Stimulated activated CD4-positive, alpha-beta T cell treated with anti-CD3 and anti-CD28 coated beads, TNF-alpha, amount 100 ng/mL, for 1 hour (primary cell): Measurements from ENCODE around the gene TDP1.

ENCODE experiments used
- DNase-seq, 3 donors: peaks; one replicate each; pipeline ENCODE4 v3.0.0-alpha.2; 2020; ENCODE audit warnings: low read depth in 3 of 3, low spot score in 1 of 3

Gene TDP1

GRCh38 chr14:89941830-89942377 is 13.8 kb upstream of the TDP1 start:
- no peak for DNase-seq

GRCh38 chr14:89947344-89947743 is 8.4 kb upstream of the TDP1 start:
- no peak for DNase-seq

- DNase-seq, result no peak
These were observed 3.2 kb upstream of the TDP1 start for GRCh38 chr14:89952576-89952975.

DNA sequence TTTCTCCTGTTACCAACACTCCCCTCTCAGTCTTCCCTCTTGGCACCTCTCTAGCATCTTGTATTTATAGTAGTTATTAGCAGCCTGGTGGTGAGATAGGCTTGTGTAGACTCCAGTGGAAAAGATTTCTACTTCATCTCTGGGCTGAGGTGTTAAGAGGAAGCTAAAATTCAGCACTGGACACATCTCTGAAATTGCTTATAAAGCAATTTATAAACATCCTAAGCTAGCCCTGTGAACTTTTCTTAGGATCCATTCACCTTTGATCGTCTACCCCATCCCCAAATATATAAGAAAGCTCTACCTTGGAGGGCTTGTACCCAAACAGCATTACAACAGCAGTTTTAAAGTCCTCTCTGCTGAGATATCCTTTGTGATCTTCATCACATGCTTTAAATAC is 2.1 kb upstream of the TDP1 start:
- no peak for DNase-seq

- DNase-seq, result peak; percentile 76 to 90 (median 88)
These were observed 1.4 kb upstream of the TDP1 start, which contains the start of gene EFCAB11 for GRCh38 chr14:89954070-89955021. Gene EFCAB11, minus strand, starts transcription at chr14:89954730. Its CDS starts 70 bp downstream, at chr14:89954660.

- DNase-seq, result no peak
These were observed 544 bp upstream of the TDP1 start for GRCh38 chr14:89955022-89955744.

- DNase-seq, result no peak
These were observed 908 bp downstream of the TDP1 start for GRCh38 chr14:89956661-89957009.

GRCh38 chr14:89957376-89957775 is 1.6 kb downstream of the TDP1 start:
- DNase-seq, result no peak

DNA sequence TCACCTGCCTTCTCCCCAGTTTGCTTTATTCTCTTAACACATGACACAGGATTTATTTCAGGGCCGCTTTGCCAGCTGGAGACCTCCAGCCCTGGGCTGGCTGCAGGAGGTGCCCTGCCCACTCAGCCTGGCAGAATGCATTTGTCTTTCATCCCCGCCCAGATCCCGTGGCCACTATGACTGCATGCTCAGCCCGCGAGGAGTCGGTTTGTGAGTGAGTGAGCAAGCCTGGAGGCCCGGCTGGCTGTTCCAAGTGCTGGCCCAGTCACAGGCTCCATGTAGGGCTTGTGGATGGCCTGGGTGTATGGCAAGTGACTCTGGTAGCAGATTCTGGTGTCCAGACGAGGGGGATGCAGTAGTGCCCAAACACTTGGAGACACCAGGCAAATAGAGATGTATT is 2.1 kb downstream of the TDP1 start:
- no peak for DNase-seq

GRCh38 chr14:89958966-89959365 is 3.2 kb downstream of the TDP1 start:
- DNase-seq, result no peak

- DNase-seq, result no peak
These were observed 4.2 kb downstream of the TDP1 start for GRCh38 chr14:89959853-89960445.

GRCh38 chr14:89960914-89961313 is 5.2 kb downstream of the TDP1 start:
- no peak for DNase-seq

DNA sequence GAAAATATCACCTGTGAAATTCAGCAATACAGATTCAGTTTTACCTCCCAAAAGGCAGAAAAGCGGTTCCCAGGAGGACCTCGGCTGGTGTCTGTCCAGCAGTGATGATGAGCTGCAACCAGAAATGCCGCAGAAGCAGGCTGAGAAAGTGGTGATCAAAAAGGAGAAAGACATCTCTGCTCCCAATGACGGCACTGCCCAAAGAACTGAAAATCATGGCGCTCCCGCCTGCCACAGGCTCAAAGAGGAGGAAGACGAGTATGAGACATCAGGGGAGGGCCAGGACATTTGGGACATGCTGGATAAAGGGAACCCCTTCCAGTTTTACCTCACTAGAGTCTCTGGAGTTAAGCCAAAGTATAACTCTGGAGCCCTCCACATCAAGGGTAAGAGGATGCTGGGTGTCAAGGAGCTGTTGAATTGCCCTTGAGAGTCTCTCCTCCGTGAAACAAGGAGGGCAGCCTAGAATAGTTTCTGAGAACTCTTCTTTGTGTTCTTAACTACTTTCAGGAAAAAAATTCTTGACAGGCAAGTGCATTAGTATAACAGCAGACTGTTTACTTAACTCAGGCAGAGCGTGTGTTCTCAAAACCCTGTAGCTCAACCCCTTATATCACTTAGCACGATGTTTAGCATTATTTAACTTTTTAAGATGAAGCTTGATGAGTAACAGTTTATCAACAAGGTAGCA is 7.7 kb downstream of the TDP1 start:
- DNase-seq, result no peak

GRCh38 chr14:89965839-89966238 is 10.1 kb downstream of the TDP1 start:
- no peak for DNase-seq

- DNase-seq, result peak in 1 of 3 donors; percentile 20
These were observed 17.6 kb downstream of the TDP1 start for GRCh38 chr14:89973234-89973823.

- no peak for DNase-seq
These were observed 21.9 kb downstream of the TDP1 start for GRCh38 chr14:89977668-89978067.

DNA sequence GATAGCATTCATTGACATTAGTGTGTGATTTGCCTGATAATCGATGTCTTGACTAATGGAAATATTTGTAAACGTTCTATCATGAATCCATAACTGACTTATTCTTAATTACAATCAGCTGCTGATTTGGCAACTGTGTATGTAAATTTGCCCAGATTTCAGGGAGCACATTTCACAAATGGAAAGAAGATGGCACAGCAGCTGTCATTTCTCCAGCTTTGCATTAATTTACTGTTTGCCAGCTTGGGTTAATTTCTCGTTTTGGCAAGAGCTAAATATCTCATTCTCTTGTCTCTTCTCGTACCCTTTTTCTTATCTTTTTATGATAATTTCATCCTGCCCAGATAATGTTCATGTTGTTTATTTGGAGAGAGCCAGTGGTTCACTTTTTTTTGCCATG is 22.9 kb downstream of the TDP1 start:
- no peak for DNase-seq

GRCh38 chr14:89983375-89983774 is 27.6 kb downstream of the TDP1 start:
- no peak for DNase-seq

- DNase-seq, result no peak
These were observed 30.9 kb downstream of the TDP1 start for GRCh38 chr14:89986462-89987160.

DNA sequence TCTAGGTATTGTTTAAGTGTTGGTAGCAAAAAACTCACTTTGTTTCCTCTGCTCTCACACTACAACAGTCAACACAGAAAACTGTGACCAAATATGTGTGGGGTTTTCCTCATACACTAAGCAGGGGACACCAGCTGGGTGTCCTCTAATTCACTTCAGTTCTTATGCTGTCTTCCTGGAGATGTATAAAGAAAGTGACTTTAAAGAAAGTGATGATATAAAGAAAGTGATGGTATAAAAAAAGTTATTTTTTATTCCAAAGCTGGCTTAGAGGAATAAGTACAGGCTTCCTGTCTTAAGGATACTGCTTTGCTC is 31.4 kb downstream of the TDP1 start:
- no peak for DNase-seq
